Measurements from ENCODE around the gene OBI1.

OBI1 gene, protein sequence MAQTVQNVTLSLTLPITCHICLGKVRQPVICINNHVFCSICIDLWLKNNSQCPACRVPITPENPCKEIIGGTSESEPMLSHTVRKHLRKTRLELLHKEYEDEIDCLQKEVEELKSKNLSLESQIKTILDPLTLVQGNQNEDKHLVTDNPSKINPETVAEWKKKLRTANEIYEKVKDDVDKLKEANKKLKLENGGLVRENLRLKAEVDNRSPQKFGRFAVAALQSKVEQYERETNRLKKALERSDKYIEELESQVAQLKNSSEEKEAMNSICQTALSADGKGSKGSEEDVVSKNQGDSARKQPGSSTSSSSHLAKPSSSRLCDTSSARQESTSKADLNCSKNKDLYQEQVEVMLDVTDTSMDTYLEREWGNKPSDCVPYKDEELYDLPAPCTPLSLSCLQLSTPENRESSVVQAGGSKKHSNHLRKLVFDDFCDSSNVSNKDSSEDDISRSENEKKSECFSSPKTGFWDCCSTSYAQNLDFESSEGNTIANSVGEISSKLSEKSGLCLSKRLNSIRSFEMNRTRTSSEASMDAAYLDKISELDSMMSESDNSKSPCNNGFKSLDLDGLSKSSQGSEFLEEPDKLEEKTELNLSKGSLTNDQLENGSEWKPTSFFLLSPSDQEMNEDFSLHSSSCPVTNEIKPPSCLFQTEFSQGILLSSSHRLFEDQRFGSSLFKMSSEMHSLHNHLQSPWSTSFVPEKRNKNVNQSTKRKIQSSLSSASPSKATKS

GRCh38 chr13:78658630-78659449 is at the start of gene OBI1:
OBI1 (minus strand) TSS chr13:78659155; CDS start chr13:78659120, 35 bp downstream.
- peak; percentile 63 for DNase-seq (ENCODE audit: low read depth, low spot score)

- DNase-seq (ENCODE audit: low read depth, low spot score): no peak
Observed at GRCh38 chr13:78701383-78701782, 42.4 kb upstream of the OBI1 start.

DNA sequence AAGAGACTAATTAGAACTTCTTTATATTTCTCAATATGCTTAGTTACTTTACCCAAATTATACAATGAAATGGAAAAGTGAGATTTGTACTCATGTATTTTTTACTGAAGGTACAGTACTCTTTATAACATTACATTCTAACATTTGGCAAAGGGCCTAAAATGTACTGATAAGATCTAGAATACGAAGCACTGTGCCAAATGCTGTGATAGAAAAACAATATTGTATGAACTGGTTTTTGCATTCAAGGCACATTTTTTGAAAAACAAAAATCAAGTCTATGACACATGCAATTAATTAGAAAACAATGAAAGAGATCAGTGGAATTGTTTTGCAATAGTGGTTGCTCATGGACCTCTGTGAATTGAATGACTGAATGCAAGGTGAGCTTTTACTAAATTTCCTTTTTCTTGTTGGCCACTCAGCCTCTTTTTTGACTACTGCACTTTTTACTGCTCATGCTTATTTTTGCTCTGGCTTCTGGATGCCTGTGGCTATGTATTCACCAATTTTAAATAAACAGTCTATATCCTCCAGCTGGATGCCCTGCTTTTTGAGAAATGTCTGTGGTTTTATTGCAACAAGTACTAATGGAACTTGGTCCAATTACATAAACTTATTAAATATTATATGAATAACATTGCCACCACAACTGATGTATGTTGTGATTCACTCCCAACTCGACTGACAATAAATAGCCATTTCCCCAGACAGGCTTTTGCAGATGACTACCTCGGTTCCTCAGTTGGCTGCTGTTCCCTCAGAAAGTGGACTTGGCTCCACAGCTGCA is 41.4 kb upstream of the OBI1 start:
- DNase-seq (ENCODE audit: low read depth, low spot score): no peak

DNA sequence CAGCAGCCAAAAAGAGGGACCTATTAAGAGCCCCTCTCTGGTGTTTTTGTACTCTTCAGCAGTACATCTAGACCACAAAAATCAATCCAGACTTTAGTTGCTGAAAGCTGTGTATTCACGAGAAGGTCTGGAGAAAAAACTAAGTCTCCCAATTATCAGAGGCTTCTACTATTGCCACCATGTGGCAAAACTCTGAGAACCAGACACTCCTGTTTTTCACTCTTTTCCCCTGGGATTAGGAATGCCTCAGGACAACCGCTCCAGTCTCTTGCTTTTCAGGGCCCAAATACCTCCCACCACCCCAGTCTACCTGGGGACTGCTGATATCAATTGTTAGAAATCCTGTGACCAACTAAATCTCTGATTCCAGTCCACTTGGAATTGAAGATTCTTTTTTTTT is 30.1 kb upstream of the OBI1 start:
- no peak for DNase-seq (ENCODE audit: low read depth, low spot score)

DNA sequence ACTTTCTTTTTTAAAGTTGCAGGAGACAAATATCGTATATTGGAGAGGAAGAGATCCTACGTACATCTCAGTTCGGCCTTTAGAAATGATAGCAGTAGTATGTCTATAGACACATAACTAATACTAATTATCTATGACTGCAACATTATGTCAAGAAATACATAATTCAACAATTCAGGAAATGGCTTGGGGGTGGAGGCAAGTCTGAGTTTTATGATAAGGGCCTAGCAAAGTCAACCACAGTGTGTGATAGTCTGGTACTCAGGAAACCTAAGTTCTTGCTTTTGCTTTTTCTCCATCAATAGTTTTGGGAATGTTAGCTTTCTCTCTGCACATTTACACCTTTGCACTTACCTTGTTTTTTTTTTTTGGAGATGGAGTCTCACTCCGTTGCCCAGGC is 27.5 kb upstream of the OBI1 start:
- DNase-seq (ENCODE audit: low read depth, low spot score): no peak

- DNase-seq (ENCODE audit: low read depth, low spot score): no peak
Observed at GRCh38 chr13:78680576-78681350, 21.8 kb upstream of the OBI1 start.

GRCh38 chr13:78680115-78680561 is 21.2 kb upstream of the OBI1 start:
- no peak for DNase-seq (ENCODE audit: low read depth, low spot score)

DNA sequence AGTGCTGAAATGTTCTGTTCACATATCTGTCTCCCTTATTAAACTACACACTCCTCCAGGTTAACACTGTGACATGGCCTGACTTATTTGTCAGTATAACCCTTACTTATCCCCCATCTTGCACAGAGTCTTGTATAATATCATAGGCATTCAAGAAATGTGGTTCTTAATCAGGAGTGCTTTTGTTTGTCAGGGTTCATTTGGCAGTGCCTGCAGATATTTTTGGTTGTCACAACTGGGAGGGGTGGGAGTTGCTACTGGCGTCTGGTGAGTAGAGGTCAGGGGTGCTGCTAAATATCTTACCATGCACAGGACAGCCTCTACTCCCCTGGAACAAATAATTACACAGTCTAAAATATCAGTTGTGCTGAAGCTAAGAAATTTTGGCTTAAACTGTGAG is 20.4 kb upstream of the OBI1 start:
- no peak for DNase-seq (ENCODE audit: low read depth, low spot score)

DNA sequence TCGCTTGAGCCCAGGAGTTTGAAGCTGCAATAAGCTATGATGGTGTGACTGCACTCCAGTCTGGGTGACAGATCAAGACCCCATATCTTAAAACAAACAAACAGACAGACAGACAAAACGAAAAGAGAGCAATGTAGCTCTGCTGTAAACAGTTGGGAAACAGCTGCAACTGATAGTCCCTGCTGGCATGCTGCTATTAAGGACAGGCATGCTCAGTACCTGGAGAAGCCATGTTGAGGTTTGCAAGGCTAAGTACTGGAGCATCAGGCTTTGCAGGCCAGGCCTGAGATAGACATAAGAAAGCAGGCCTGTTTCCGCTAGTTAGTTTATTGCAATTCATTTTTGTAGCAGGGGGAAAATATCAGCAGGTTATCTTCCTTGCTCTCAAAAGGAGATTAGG is 16.2 kb upstream of the OBI1 start:
- DNase-seq (ENCODE audit: low read depth, low spot score): no peak

DNA sequence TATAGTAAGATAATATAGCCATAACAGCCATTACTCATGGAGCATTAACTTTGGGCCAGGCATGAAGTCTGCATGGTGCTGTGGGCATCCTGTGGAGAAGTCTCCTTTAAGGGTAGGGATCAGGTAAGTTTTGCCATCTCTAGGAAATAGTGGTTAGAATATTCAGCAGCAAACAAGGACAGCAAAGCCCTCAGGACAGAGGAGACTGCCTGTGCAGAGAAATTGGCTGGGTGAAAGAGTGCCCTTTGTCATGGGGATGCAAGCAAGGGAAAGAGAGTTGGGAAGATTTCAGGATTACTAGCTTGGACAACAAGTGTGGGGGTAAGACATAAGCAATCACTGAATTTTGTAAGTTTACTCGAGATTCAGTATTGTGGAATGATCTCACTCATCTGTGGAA is 15.7 kb upstream of the OBI1 start:
- DNase-seq (ENCODE audit: low read depth, low spot score): no peak

GRCh38 chr13:78662467-78662866 is 3.5 kb upstream of the OBI1 start:
- DNase-seq (ENCODE audit: low read depth, low spot score): no peak

GRCh38 chr13:78660495-78660857 is 1.5 kb upstream of the OBI1 start:
- no peak for DNase-seq (ENCODE audit: low read depth, low spot score)

GRCh38 chr13:78659732-78660494 is 958 bp upstream of the OBI1 start:
- no peak for DNase-seq (ENCODE audit: low read depth, low spot score)

GRCh38 chr13:78659450-78659730 is 435 bp upstream of the OBI1 start:
- no peak for DNase-seq (ENCODE audit: low read depth, low spot score)

- DNase-seq (ENCODE audit: low read depth, low spot score): no peak
Observed at GRCh38 chr13:78657699-78658629, 991 bp downstream of the OBI1 start.

DNA sequence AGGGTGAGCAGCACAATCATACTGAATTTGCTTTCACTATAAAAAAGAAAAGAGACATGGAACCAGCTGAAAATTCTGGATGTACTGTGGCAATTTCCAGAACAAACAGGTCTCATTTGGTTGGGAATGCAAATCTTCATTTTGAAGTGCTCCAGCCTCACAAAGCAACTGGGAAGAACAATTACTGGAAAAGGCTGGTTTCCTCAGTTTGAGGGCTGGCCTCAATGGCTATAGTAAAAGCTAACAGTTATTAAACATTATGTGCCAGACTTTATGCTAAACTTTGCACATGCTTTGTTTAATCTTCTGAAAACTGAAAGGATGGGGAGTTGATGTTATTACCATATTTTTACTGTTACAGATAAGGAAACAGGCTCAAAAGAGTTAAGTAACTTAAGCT is 3.0 kb downstream of the OBI1 start:
- DNase-seq (ENCODE audit: low read depth, low spot score): no peak

DNA sequence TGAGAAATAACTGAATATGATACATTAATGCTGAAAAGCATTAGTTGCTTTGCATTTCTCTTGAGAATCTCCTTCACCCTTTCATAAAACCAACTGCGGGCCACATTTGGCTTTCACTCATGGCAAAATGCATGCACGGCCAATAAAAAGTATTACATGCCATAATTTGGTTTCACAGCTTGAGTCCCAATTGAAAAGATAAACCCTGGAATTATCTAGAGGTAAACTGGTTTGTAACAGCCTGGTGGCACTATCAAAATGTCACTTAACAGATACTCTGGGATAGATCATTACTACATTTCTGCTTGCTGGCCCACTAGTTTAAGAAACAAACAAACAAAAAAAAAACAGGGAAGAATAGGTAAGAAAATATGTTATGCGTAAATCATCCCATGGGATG is 3.9 kb downstream of the OBI1 start:
- no peak for DNase-seq (ENCODE audit: low read depth, low spot score)

- DNase-seq (ENCODE audit: low read depth, low spot score): no peak
Observed at GRCh38 chr13:78652651-78653050, 6.3 kb downstream of the OBI1 start.

- DNase-seq (ENCODE audit: low read depth, low spot score): no peak
Observed at GRCh38 chr13:78650717-78651083, 8.3 kb downstream of the OBI1 start.

Data from brain pericyte (primary cell).